IMR-90 (cell line): ENCODE measurements around the gene LRRTM4. TPM values are rescaled to one million over a fixed set of nuclear protein-coding genes. Genes with fewer than 3 reads are reported as not detected.

Experiments used
- ATAC-seq: fragments of 200-7000 bp; cut with Tn5 transposase; 2 replicates; pipeline ENCODE4 v1.9.1; 2020; ENCODE audit warnings: low read depth, mild to moderate bottlenecking, moderate library complexity
- BruUV-seq: library from RNA; stranded (reverse); fragments of 400-500 nt; replicated peaks from 2 replicates; lab custom pipeline; 2021; lab: Mats Ljungman, UMichigan
- CTCF ChIA-PET: fragments of 300-600 bp; formaldehyde crosslinking; extraction: SDS; loops from one replicate; lab custom pipeline; 2021; ENCODE audit warnings: antibody characterized with exemption; lab: Yijun Ruan, JAX
- POLR2A ChIA-PET: fragments of 300-600 bp; sonication (Branson Sonifier 250); formaldehyde crosslinking; loops from one replicate; lab custom pipeline; 2022; ENCODE audit warnings: antibody characterized with exemption; ENCODE audit not compliant: unreplicated experiment; lab: Charles Lee
- DNase-seq: peaks from one replicate; pipeline ENCODE4 v3.0.0; 2013
- H2AFZ ChIP-seq: replicated peaks from 2 replicates; pipeline ENCODE3; 2013; ENCODE audit warnings: low read length, mild to moderate bottlenecking; ENCODE audit not compliant: poor library complexity
- H2AK5ac ChIP-seq: 2 replicates; pipeline ENCODE4 v1.6.1; 2013; ENCODE audit warnings: low read depth, low read length, inconsistent platforms
- H2AK9ac ChIP-seq: replicated peaks from 2 replicates; pipeline ENCODE3; 2013; ENCODE audit warnings: mild to moderate bottlenecking, low read depth, low read length, moderate library complexity; ENCODE audit not compliant: poor library complexity
- H2BK120ac ChIP-seq: 2 replicates; pipeline ENCODE4 v1.6.1; 2013; ENCODE audit warnings: low read depth, low read length, inconsistent platforms
- H2BK15ac ChIP-seq: 3 replicates; pipeline ENCODE4 v1.6.1; 2013; ENCODE audit warnings: low read depth, low read length, inconsistent platforms
- H2BK20ac ChIP-seq: 2 replicates; pipeline ENCODE4 v1.6.1; 2013; ENCODE audit warnings: low read depth, mild to moderate bottlenecking, inconsistent platforms, low read length, moderate library complexity
- H2BK5ac ChIP-seq: 2 replicates; pipeline ENCODE4 v1.6.1; 2013; ENCODE audit warnings: mild to moderate bottlenecking, low read depth, low read length, inconsistent platforms; ENCODE audit not compliant: poor library complexity, severe bottlenecking
- H3K14ac ChIP-seq: replicated peaks from 2 replicates; pipeline ENCODE4 v1.6.1; 2013; ENCODE audit warnings: low read depth, low read length, inconsistent platforms
- H3K18ac ChIP-seq: 2 replicates; pipeline ENCODE4 v1.6.1; 2013; ENCODE audit warnings: low read depth, low read length, control low read depth
- H3K23ac ChIP-seq: 2 replicates; pipeline ENCODE4 v1.6.1; 2013; ENCODE audit warnings: low read depth, low read length, inconsistent platforms
- H3K27ac ChIP-seq: 2 replicates; pipeline ENCODE4 v1.5.1; 2013; ENCODE audit warnings: mild to moderate bottlenecking, control low read depth, low read length; ENCODE audit not compliant: insufficient read depth
- H3K27me3 ChIP-seq: 2 replicates; pipeline ENCODE4 v1.6.1; 2013; ENCODE audit warnings: low read length; ENCODE audit not compliant: control insufficient read depth, insufficient read depth
- H3K36me3 ChIP-seq: 2 replicates; pipeline ENCODE4 v1.6.1; 2013; ENCODE audit warnings: low read length, mixed read lengths; ENCODE audit not compliant: control insufficient read depth, insufficient read depth
- H3K4ac ChIP-seq: 2 replicates; pipeline ENCODE4 v1.6.1; 2013; ENCODE audit warnings: low read depth, low read length, inconsistent platforms
- H3K4me1 ChIP-seq: 2 replicates; pipeline ENCODE4 v1.6.1; 2013; ENCODE audit warnings: low read length, mixed read lengths; ENCODE audit not compliant: control insufficient read depth, insufficient read depth
- H3K4me2 ChIP-seq: 2 replicates; pipeline ENCODE4 v1.6.1; 2013; ENCODE audit warnings: low read depth, mild to moderate bottlenecking, control low read depth, low read length, moderate library complexity
- H3K4me3 ChIP-seq: 2 replicates; pipeline ENCODE4 v1.5.1; 2013; ENCODE audit warnings: low read depth, mild to moderate bottlenecking, control low read depth, low read length, moderate library complexity; ENCODE audit not compliant: insufficient read depth
- H3K56ac ChIP-seq: 2 replicates; pipeline ENCODE4 v1.6.1; 2013; ENCODE audit warnings: low read length, inconsistent platforms; ENCODE audit not compliant: insufficient read depth; ENCODE audit errors: extremely low read depth
- H3K79me1 ChIP-seq, 2 experiments: 2 replicates each; pipeline ENCODE4 v1.6.1; 2013; ENCODE audit warnings: low read length in 2 of 2, inconsistent platforms in 1 of 2, low read depth in 1 of 2
- H3K9ac ChIP-seq: 2 replicates; pipeline ENCODE4 v1.6.1; 2013; ENCODE audit warnings: low read depth, low read length, control low read depth
- H3K9me1 ChIP-seq: 2 replicates; pipeline ENCODE4 v1.6.1; 2013; ENCODE audit warnings: low read length, inconsistent platforms; ENCODE audit not compliant: insufficient read depth
- H3K9me3 ChIP-seq: 2 replicates; pipeline ENCODE4 v1.6.1; 2013; ENCODE audit warnings: low read length; ENCODE audit not compliant: control insufficient read depth, insufficient read depth
- H4K20me1 ChIP-seq: 2 replicates; pipeline ENCODE4 v1.6.1; 2013; ENCODE audit warnings: low read length, inconsistent platforms; ENCODE audit not compliant: insufficient read depth
- H4K5ac ChIP-seq: 2 replicates; pipeline ENCODE4 v1.6.1; 2013; ENCODE audit warnings: mild to moderate bottlenecking, low read depth, low read length, control low read depth
- H4K8ac ChIP-seq, 2 experiments: 2 replicates each; pipeline ENCODE4 v1.6.1; 2013; ENCODE audit warnings: low read depth in 2 of 2, low read length in 2 of 2, control low read depth in 1 of 2, inconsistent platforms in 1 of 2
- H4K91ac ChIP-seq: 2 replicates; pipeline ENCODE4 v1.6.1; 2013; ENCODE audit warnings: low read depth, low read length, inconsistent platforms; ENCODE audit not compliant: insufficient read depth
- BHLHE40 ChIP-seq: fragments of 150-350 bp; IDR thresholded peaks from 2 replicates; pipeline ENCODE4 v1.6.1; 2016; ENCODE audit warnings: mild to moderate bottlenecking, low read depth, low read length
- FOS ChIP-seq: fragments of 150-350 bp; IDR thresholded peaks from 2 replicates; pipeline ENCODE4 v1.6.1; 2016; ENCODE audit warnings: low read depth, low read length
- NFE2L2 ChIP-seq: fragments of 150-350 bp; IDR thresholded peaks from 2 replicates; pipeline ENCODE4 v1.6.1; 2016; ENCODE audit warnings: low read depth, mild to moderate bottlenecking, low read length
- RFX5 ChIP-seq: IDR thresholded peaks from 2 replicates; pipeline ENCODE4 v1.8.0; 2012; ENCODE audit warnings: low read depth, mild to moderate bottlenecking, low read length, moderate library complexity
- SMC3 ChIP-seq: fragments of 150-350 bp; IDR thresholded peaks from 2 replicates; pipeline ENCODE4 v1.6.1; 2016; ENCODE audit warnings: low read depth, mild to moderate bottlenecking, antibody characterized with exemption, low read length, moderate library complexity
- WGBS, 2 experiments: methylation state at CpG; one replicate each; pipeline versions ENCODE4 v1.1.5 to v1.1.7; 2013; ENCODE audit warnings: missing lambda C conversion rate in 2 of 2; ENCODE audit not compliant: insufficient read length in 1 of 2; ENCODE audit errors: extremely low coverage in 2 of 2; 5-methylcytosine and 5-hydroxymethylcytosine counted together
- dilution Hi-C: fragments of 300-500 bp; cut with HindIII; formaldehyde crosslinking; loops from one replicate; pipeline ENCODE4 v1.14.3; 2018; ENCODE audit warnings: low sequenced_read_pairs; ENCODE audit not compliant: unreplicated experiment
- in situ Hi-C: fragments of 300-500 bp; cut with MboI; formaldehyde crosslinking; loops from 3 replicates; pipeline ENCODE4 v1.14.3; 2019; ENCODE audit warnings: low sequenced_read_pairs, inconsistent platforms, mixed read lengths
- intact Hi-C: fragments of 100-400 bp; cut with micrococcal nuclease; formaldehyde crosslinking; loops from 2 replicates; pipeline ENCODE4 v1.10.0; 2022
- polyA plus RNA-seq, 3 experiments: library from polyadenylated mRNA; depleted of rRNA; stranded (reverse); fragments of >200 nt; gene quantifications; 2 replicates each; pipeline ENCODE4 v1.2.3, GENCODE V29; 2012; ENCODE audit warnings: low replicate concordance in 1 of 3
- total RNA-seq: library from RNA; depleted of rRNA; stranded (reverse); fragments of >200 nt; gene quantifications from 2 replicates; pipeline ENCODE4 v1.2.3, GENCODE V29; 2012

Gene LRRTM4
- total and polyA plus RNA-seq, 2 of the 4 experiments (the other 2 are of a cell fraction): not detected

DNA sequence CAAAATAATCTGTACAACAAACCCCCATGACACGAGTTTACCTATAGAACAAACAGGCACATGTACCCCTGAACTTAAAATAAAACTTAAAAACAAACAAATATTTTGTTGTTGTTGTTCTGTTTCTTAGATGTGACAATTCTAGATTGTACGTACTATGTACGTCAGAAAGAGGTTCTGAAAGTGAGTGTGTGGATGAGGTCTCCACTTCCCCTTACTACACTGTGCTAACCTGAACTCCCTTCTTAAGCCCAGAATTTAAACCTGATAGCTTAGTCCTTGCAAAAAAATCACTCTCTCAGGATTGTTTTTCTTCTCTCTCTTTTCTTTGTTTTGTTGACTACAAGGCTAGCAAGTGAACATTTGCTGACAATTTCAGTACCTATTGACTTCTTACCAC is 581.6 kb downstream of the LRRTM4 start:
- dilution Hi-C loops: no loop called here
- H3K9me3 ChIP-seq: no peaks in the 10 kb centered on the region
- no peaks in the 10 kb centered on the region for H3K36me3 ChIP-seq
- H3K14ac ChIP-seq: no peak overlapping the region
- ATAC-seq: no peak
- H3K56ac ChIP-seq: no peak overlapping the region
- no CpG with 5 or more reads among the region's 3 CpGs for WGBS, 2 experiments
- H2BK5ac ChIP-seq: no peak overlapping the region
- no peak overlapping the region for H3K4ac ChIP-seq
- ChIA-PET CTCF (interaction anchor here (0.6 kb wide), 1 partner anchor 98 kb away, joined by 8 read pairs; no protein-coding TSS in a partner anchor), POLR2A (no interaction called here)
- H2AK5ac ChIP-seq: no peak overlapping the region
- TF ChIP-seq SMC3 (no peak), BHLHE40 (no peak), RFX5 (no peak), NFE2L2 (no peak), FOS (no peak)
- no peaks in the 10 kb centered on the region for H3K4me1 ChIP-seq
- no peak overlapping the region for H3K4me3 ChIP-seq
- no peak for DNase-seq
- in situ Hi-C loops: no loop called here
- no peak overlapping the region for H3K23ac ChIP-seq
- H2BK15ac ChIP-seq: no peak overlapping the region
- H3K9me1 ChIP-seq: no peaks in the 10 kb centered on the region
- no peak overlapping the region for H3K4me2 ChIP-seq
- H3K27ac ChIP-seq: no peak overlapping the region
- H4K91ac ChIP-seq: no peak overlapping the region
- H3K79me1 ChIP-seq: no peaks in the 10 kb centered on the region
- no TSS peak for BruUV-seq
- H2AFZ ChIP-seq: no peak overlapping the region
- intact Hi-C loops: no loop called here
- no peak overlapping the region for H2AK9ac ChIP-seq
- H4K8ac ChIP-seq: no peak overlapping the region
- no peak overlapping the region for H4K5ac ChIP-seq
- H4K20me1 ChIP-seq: no peaks in the 10 kb centered on the region
- H3K9ac ChIP-seq: no peak overlapping the region
- H3K27me3 ChIP-seq: no peaks in the 10 kb centered on the region
- no peak overlapping the region for H2BK20ac ChIP-seq
- no peak overlapping the region for H2BK120ac ChIP-seq
- H3K18ac ChIP-seq: no peak overlapping the region
